Neutrophil (primary cell): ENCODE measurements around the gene TEAD1.

ENCODE experiments used
- H3K27ac ChIP-seq: fragments of 200-600 bp; sonication (generic); 2 replicates; pipeline ENCODE4 v1.5.1; 2016; ENCODE audit warnings: mild to moderate bottlenecking, moderate library complexity
- H3K27me3 ChIP-seq: fragments of 200-600 bp; sonication (generic); 2 replicates; pipeline ENCODE4 v1.6.0; 2016; ENCODE audit warnings: mild to moderate bottlenecking
- H3K36me3 ChIP-seq: fragments of 200-600 bp; sonication (generic); 2 replicates; pipeline ENCODE4 v1.5.1; 2017
- H3K4me1 ChIP-seq, 2 experiments: fragments of 200-600 bp in 1 of 2; sonication (generic) in 1 of 2; 1 replicate in 1 of 2; 2 replicates in 1 of 2; pipeline versions ENCODE4 v1.5.1 to v1.6.1; 2013 to 2016; ENCODE audit warnings: low read depth in 1 of 2, low read length in 1 of 2, mild to moderate bottlenecking in 1 of 2, moderate library complexity in 1 of 2; ENCODE audit not compliant: control insufficient read depth in 1 of 2, insufficient read depth in 1 of 2
- H3K4me3 ChIP-seq, 2 experiments: fragments of 200-600 bp in 1 of 2; sonication (generic) in 1 of 2; 1 replicate in 1 of 2; 2 replicates in 1 of 2; pipeline ENCODE4 v1.5.1; 2013 to 2016; ENCODE audit warnings: low read depth in 1 of 2, low read length in 1 of 2, mild to moderate bottlenecking in 1 of 2, moderate library complexity in 1 of 2
- H3K9me3 ChIP-seq: fragments of 200-600 bp; sonication (generic); 2 replicates; pipeline ENCODE4 v1.5.1; 2016
- TF ChIP-seq, protein P1 (sequence below): fragments of 200-600 bp; sonication (generic); IDR thresholded peaks from 2 replicates; pipeline ENCODE4 v1.5.1; 2016; ENCODE audit warnings: antibody characterized with exemption

TEAD1 gene

DNA sequence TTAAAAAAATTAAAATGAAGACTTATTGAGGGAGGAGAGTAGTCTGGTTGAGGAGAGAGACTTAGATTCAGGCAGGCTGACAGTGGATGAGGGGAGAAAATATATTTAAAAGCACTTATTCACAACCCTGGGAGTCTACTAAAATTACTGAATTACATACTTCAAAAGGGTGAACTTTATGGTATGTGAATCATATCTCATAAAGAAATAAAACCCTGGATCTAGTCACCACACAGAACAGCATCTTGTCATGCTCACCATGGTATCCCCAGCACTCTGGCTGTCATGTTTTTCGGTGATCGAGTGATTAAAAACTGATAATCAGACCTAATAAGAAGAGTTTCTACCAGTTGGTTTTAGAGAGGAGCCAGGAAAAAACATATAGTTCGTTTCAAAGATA, 11.0 kb downstream of the TEAD1 start:
- TF ChIP-seq, protein P1, sequence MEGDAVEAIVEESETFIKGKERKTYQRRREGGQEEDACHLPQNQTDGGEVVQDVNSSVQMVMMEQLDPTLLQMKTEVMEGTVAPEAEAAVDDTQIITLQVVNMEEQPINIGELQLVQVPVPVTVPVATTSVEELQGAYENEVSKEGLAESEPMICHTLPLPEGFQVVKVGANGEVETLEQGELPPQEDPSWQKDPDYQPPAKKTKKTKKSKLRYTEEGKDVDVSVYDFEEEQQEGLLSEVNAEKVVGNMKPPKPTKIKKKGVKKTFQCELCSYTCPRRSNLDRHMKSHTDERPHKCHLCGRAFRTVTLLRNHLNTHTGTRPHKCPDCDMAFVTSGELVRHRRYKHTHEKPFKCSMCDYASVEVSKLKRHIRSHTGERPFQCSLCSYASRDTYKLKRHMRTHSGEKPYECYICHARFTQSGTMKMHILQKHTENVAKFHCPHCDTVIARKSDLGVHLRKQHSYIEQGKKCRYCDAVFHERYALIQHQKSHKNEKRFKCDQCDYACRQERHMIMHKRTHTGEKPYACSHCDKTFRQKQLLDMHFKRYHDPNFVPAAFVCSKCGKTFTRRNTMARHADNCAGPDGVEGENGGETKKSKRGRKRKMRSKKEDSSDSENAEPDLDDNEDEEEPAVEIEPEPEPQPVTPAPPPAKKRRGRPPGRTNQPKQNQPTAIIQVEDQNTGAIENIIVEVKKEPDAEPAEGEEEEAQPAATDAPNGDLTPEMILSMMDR = no peak
- Histone ChIP-seq H3K4me3 (no peak overlapping the region), H3K27ac (no peak overlapping the region), H3K36me3 (no peaks in the 10 kb centered on the region), H3K27me3 (peaks cover 80% of the 10 kb centered on the region), H3K4me1 (no peaks in the 10 kb centered on the region), H3K9me3 (no peaks in the 10 kb centered on the region)

DNA sequence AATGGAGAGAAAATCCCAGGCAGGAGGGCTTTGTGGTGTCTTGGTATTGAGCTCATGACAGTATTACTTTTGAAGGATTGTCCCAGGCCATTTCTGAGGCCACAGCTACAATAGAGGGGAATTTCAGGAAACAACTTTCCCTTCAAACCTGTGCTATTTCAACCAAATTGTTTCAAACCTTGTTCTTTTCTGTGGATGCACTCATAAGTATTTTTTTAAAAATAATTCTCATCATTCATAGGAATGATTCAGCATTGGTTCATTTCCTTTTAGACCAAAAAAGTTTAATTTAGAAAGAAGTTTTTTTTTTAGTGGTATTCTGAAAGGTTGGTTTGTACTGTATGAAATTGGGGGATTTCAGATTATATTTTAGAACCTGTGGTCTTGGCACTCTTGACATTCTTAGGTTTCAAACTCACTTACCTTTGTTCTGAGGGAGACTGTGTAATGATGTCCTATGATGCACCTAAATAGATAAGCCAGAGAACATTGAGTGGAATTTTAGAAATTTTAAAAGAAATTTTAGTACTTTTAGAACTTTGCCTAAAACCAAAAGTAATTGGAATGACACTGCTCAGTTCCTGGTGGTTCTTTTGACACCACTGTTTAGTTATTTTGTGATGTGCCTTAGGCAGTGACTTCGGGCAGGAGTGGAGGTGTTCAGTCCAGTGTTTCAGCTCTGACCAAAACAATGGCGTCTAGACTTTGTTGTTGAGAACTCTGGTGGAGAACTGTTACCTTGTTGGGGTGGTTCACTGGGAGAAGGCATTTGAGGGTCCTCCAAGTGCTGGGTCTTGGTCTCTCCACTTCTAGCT, 12.2 kb downstream of the TEAD1 start:
- TF ChIP-seq, protein P1 = no peak
- peaks cover 78% of the 10 kb centered on the region for H3K27me3 ChIP-seq
- H3K36me3 ChIP-seq = no peaks in the 10 kb centered on the region
- H3K9me3 ChIP-seq = no peaks in the 10 kb centered on the region
- no peaks in the 10 kb centered on the region for H3K4me1 ChIP-seq
- no peak overlapping the region for H3K27ac ChIP-seq
- H3K4me3 ChIP-seq = no peak overlapping the region

DNA sequence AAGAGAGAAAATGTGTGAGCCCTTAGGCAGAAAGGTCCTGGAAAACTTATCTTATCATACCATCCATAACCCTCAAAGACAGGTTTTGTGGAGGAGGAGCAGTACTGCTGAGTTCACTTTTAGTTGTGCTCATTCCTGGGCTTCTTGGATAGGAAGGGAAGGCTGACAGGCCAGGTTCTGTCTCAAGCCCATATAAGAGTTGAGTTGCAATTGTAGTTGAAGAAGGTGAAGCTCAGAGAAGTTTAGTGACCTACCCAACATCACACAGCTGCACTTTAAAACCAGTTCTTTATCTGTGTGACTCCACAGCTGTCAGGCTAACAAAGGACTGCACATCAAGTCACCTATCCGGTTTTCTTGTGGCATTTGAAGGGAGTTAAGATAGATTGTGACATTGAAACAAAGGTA, 13.0 kb downstream of the TEAD1 start:
- Histone ChIP-seq H3K27ac (no peak overlapping the region), H3K27me3 (peaks cover 78% of the 10 kb centered on the region), H3K4me1 (no peaks in the 10 kb centered on the region), H3K4me3 (no peak overlapping the region), H3K9me3 (no peaks in the 10 kb centered on the region), H3K36me3 (no peaks in the 10 kb centered on the region)
- TF ChIP-seq, protein P1 = no peak

DNA sequence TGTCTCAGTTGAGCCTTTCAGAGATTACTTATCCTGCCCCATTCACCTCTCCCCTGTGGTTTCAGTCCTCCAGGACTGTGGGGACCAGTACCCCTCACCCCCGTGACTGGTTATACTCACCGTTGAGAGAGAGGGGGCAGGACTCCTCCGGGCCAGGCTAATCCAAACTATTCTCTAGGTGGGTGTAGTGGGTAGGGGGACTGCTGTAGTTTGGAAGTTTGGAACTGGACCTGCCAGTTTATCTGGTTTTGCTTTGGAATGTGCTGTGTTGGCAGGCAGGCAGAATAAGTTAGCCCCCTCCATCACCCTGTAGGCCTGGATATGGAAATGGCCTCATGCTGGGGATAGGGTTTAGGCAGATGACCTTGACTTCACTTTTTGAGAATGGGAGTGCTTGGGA, 13.5 kb downstream of the TEAD1 start:
- Histone ChIP-seq H3K27ac (no peak overlapping the region), H3K27me3 (peaks cover 78% of the 10 kb centered on the region), H3K4me3 (no peak overlapping the region), H3K9me3 (no peaks in the 10 kb centered on the region), H3K4me1 (no peaks in the 10 kb centered on the region), H3K36me3 (no peaks in the 10 kb centered on the region)
- TF ChIP-seq, protein P1 = no peak

DNA sequence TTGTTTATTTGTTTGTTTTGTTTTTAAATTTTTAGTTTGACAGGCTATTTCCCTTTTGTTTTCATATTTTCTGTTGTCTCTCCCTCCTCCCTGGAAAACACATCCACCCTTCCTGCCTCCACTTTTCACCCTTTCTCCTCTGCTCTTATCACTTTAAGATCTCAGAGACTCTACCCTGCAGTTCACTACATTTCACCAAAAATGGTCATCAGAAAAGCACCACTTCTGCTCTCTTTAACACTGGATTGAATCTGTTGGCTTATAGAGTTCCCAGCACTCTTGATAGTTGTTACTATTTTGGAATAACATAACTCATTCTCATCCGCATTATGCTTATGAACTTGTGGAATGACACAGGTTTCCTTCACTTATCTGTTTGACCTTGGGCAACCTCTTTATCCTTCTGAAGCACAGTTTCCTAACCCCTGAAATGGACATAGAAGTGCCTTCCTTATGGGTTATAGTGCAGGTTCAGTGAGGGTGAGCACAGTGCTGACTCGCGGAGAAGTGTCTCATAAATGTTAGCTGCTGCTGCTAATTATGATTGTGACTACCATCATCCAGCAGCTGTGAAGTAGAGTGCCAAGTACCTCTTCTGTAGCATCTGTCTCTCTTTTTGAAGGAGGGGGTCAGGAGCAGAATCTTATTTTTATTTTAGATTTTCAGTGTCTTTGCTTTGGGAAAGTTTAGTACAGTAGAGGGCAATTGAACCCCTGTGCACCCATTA, 15.0 kb downstream of the TEAD1 start:
- Histone ChIP-seq H3K36me3 (no peaks in the 10 kb centered on the region), H3K4me3 (no peak overlapping the region), H3K27ac (no peak overlapping the region), H3K9me3 (no peaks in the 10 kb centered on the region), H3K4me1 (no peaks in the 10 kb centered on the region), H3K27me3 (peaks cover 78% of the 10 kb centered on the region)
- TF ChIP-seq, protein P1 = no peak
